ENCODE data around the gene KAZN.

The KAZN gene

GRCh38 chr1:15075817-15076216, 477.3 kb downstream of the KAZN start:
- Mint-ChIP-seq H3K4me1 (no peaks in the 10 kb centered on the region), H3K36me3 (no peaks in the 10 kb centered on the region), H3K4me3 (no peak overlapping the region), H3K9me3 (no peaks in the 10 kb centered on the region), H3K27ac (no peak overlapping the region)
- no peak for ATAC-seq
- no peak for DNase-seq (ENCODE audit: low spot score in 2 of 2)

GRCh38 chr1:15076807-15077206, 478.3 kb downstream of the KAZN start:
- ATAC-seq (no peak), DNase-seq (ENCODE audit: low spot score in 2 of 2) (no peak)
- Mint-ChIP-seq H3K4me1 (no peaks in the 10 kb centered on the region), H3K36me3 (no peaks in the 10 kb centered on the region), H3K27ac (no peak overlapping the region), H3K4me3 (no peak overlapping the region), H3K9me3 (no peaks in the 10 kb centered on the region)

DNA sequence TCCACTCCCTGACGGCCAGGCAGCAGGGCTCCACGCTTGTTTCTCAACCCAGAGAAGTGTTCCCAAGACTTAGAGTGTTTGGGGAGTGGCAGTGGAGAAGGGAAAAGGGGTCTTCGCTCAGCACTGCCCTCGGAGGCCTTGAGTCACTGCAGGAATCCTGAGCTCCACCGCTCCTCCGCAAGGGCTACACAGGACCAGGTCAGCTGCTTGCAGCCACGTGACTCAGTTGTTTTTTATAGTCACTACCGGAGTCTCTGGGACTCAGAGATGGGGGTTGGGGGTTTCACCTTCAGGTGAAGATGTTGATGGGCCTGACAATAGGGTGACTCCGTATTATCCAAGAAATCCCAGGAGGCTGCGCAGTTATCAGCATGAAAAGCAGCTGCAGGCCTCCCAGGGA, 478.9 kb downstream of the KAZN start:
- Mint-ChIP-seq H3K36me3 (no peaks in the 10 kb centered on the region), H3K9me3 (no peaks in the 10 kb centered on the region), H3K4me3 (no peak overlapping the region), H3K4me1 (no peaks in the 10 kb centered on the region), H3K27ac (no peak overlapping the region)
- DNase-seq (ENCODE audit: low spot score in 2 of 2) (no peak), ATAC-seq (no peak)

DNA sequence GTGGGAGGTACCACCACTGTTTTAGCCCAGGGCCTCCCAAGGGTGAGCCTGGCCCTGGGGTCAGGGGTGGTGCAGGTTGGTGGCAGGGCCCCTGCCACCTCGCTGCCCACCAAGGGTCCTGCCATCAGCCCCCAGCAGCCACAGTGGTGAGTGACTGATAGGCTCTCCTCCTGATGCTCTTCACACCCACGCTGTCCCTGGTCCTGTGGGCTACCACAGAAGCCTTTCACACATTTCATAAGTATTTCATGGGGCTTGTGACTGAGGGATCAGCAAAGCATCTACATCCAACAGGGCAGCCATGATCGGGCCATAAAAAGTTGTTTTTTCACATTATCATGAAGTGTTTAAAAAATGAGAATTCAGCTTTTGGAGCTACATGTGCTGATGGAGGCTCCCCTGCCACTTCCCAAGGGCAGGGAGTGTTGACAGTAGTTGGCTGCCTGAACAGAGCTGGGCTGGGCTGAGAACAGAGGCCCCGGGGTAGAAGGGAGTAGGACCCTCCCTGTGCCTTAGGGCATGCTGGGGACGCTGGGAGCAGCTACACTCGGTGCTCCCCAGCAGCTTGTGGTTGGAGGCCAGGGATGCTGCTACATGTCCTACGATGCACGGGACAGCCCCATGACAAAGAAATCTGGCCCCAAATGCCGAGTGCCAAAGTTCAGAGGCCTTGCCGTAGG, 482.0 kb downstream of the KAZN start:
- H3K4me1 Mint-ChIP-seq, result no peaks in the 10 kb centered on the region
- H3K4me3 Mint-ChIP-seq, result no peak overlapping the region
- no peak overlapping the region for H3K27ac Mint-ChIP-seq
- DNase-seq (ENCODE audit: low spot score in 2 of 2) (no peak), ATAC-seq (peak; percentile 44)
- no peaks in the 10 kb centered on the region for H3K36me3 Mint-ChIP-seq
- no peaks in the 10 kb centered on the region for H3K9me3 Mint-ChIP-seq

DNA sequence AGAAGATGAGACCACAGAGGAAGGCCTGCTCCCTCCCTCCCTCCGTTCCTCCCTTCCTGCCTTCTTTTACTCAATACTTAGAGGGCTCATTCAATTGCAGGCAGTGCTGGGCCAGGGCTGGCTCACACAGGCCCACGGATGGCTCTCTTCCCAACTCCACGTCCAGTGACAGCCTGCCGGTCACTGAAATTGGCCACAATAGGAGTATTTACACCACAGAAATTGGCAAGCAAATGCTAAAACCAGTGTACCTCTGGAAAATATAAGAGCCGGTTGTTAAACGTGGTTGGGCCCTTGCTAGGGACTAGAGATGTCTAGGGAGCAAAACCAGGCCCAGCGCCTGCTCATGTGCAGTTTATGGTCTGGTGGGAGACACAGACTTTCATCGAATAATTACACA, 482.6 kb downstream of the KAZN start:
- Mint-ChIP-seq H3K36me3 (no peaks in the 10 kb centered on the region), H3K27ac (no peak overlapping the region), H3K4me1 (no peaks in the 10 kb centered on the region), H3K9me3 (no peaks in the 10 kb centered on the region), H3K4me3 (no peak overlapping the region)
- no peak for DNase-seq (ENCODE audit: low spot score in 2 of 2)
- peak; percentile 9 for ATAC-seq

GRCh38 chr1:15083578-15083977, 485.1 kb downstream of the KAZN start:
- Mint-ChIP-seq H3K9me3 (no peaks in the 10 kb centered on the region), H3K4me3 (no peak overlapping the region), H3K36me3 (no peaks in the 10 kb centered on the region), H3K4me1 (no peaks in the 10 kb centered on the region), H3K27ac (no peak overlapping the region)
- no peak for DNase-seq (ENCODE audit: low spot score in 2 of 2)
- no peak for ATAC-seq

DNA sequence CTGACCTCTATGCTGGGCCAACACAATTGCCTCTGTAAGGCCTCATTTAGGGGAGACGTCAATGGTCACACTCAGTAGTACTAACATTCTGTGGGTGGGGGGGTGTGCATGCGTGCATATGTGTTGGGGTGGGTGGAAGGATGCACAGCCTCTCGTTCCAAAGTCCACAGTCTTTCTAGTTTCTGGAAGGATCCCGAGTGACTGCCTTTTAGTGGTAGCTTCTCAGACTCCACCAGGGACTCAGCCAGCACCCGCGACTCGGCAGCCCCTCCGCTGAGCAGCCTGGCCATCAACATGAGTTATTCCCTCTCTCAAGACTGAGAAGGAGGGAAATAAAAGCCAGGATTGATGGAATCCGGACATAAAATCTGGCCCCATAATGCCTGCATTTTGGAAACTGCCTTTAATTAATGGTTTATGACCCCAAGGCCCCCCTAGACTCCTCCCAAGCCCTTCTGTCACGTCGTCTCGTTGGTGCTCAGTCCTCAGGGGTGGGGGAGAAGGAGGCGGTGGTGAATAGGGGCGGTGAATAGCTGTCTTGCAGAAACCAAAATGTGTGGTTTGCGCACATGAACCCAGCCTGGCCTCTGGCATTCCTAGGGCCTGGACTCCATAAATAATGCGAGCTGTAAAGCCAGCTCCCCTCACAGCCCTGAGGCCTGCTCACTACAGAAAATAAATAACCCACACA, 489.9 kb downstream of the KAZN start:
- DNase-seq (ENCODE audit: low spot score in 2 of 2) (no peak), ATAC-seq (no peak)
- Mint-ChIP-seq H3K27ac (no peak overlapping the region), H3K4me1 (no peaks in the 10 kb centered on the region), H3K9me3 (no peaks in the 10 kb centered on the region), H3K4me3 (no peak overlapping the region), H3K36me3 (no peaks in the 10 kb centered on the region)

- Mint-ChIP-seq H3K9me3 (no peaks in the 10 kb centered on the region), H3K4me3 (no peak overlapping the region), H3K4me1 (no peaks in the 10 kb centered on the region), H3K36me3 (no peaks in the 10 kb centered on the region), H3K27ac (no peak overlapping the region)
- ATAC-seq, result no peak
- no peak for DNase-seq (ENCODE audit: low spot score in 2 of 2)
Measured at GRCh38 chr1:15089258-15089992, 490.9 kb downstream of the KAZN start.

DNA sequence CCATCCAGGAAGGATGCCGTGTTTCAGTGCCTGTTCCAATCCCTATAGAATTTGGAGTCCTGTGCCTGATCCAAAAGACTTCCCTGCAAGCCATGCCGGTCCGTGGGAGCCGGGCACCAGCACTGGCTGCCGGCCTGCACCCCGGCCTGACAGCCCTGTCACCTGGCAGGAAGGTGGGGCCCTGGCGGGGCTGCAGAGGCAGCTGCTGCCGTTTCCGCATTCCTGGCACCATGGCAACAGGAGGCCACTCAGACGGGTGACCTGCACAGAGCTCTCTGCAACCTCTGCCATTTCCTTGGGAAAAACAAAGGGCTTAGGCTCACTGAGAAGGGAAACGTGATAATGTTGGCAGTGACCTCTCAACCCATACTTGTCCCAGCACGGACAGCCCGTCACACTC, 491.9 kb downstream of the KAZN start:
- no peak overlapping the region for H3K27ac Mint-ChIP-seq
- no peaks in the 10 kb centered on the region for H3K4me1 Mint-ChIP-seq
- no peak overlapping the region for H3K4me3 Mint-ChIP-seq
- no peaks in the 10 kb centered on the region for H3K36me3 Mint-ChIP-seq
- DNase-seq (ENCODE audit: low spot score in 2 of 2), result no peak
- H3K9me3 Mint-ChIP-seq, result no peaks in the 10 kb centered on the region
- ATAC-seq, result peak; percentile 43

- Mint-ChIP-seq H3K36me3 (no peaks in the 10 kb centered on the region), H3K4me1 (no peaks in the 10 kb centered on the region), H3K27ac (no peak overlapping the region), H3K4me3 (no peak overlapping the region), H3K9me3 (no peaks in the 10 kb centered on the region)
- ATAC-seq (no peak), DNase-seq (ENCODE audit: low spot score in 2 of 2) (no peak)
Measured at GRCh38 chr1:15094056-15094455, 495.6 kb downstream of the KAZN start.

GRCh38 chr1:15094719-15095495, 496.4 kb downstream of the KAZN start:
- no peak for ATAC-seq

GRCh38 chr1:15095496-15095875, 497.0 kb downstream of the KAZN start:
- Mint-ChIP-seq H3K4me1 (peaks cover 10% of the 10 kb centered on the region), H3K36me3 (no peaks in the 10 kb centered on the region), H3K4me3 (no peak overlapping the region), H3K9me3 (no peaks in the 10 kb centered on the region), H3K27ac (no peak overlapping the region)
- ATAC-seq (no peak), DNase-seq (ENCODE audit: low spot score in 2 of 2) (no peak)

More at GRCh38 chr1:15094719-15095495, 496.4 kb downstream of the KAZN start:
- no peak overlapping the region for H3K4me3 Mint-ChIP-seq
- peaks cover 4% of the 10 kb centered on the region for H3K4me1 Mint-ChIP-seq
- no peaks in the 10 kb centered on the region for H3K9me3 Mint-ChIP-seq
- H3K27ac Mint-ChIP-seq, result no peak overlapping the region
- H3K36me3 Mint-ChIP-seq, result no peaks in the 10 kb centered on the region
- no peak for DNase-seq (ENCODE audit: low spot score in 2 of 2)

- Mint-ChIP-seq H3K9me3 (no peaks in the 10 kb centered on the region), H3K36me3 (no peaks in the 10 kb centered on the region), H3K27ac (no peak overlapping the region), H3K4me3 (no peak overlapping the region), H3K4me1 (peaks cover 17% of the 10 kb centered on the region)
- DNase-seq (ENCODE audit: low spot score in 2 of 2) (no peak), ATAC-seq (no peak)
Measured at GRCh38 chr1:15096293-15096692, 497.8 kb downstream of the KAZN start.

GRCh38 chr1:15098176-15099125, 500.0 kb downstream of the KAZN start:
- ATAC-seq (no peak), DNase-seq (ENCODE audit: low spot score in 2 of 2) (no peak)
- peaks cover 24% of the 10 kb centered on the region for H3K4me1 Mint-ChIP-seq
- H3K27ac Mint-ChIP-seq, result no peak overlapping the region
- H3K4me3 Mint-ChIP-seq, result no peak overlapping the region
- no peaks in the 10 kb centered on the region for H3K9me3 Mint-ChIP-seq
- no peaks in the 10 kb centered on the region for H3K36me3 Mint-ChIP-seq
